Stimulated activated CD4-positive, alpha-beta T cell treated with anti-CD3 and anti-CD28 coated beads, Interleukin-4, amount 100 ng/mL, for 4 hours (primary cell): ENCODE measurements around the gene LAMA3.

Experiments
- DNase-seq, 2 experiments: peaks; one replicate each; pipeline ENCODE4 v3.0.0-alpha.2; 2020

The LAMA3 gene

GRCh38 chr18:23950644-23951043, 261.4 kb downstream of the LAMA3 start:
- DNase-seq, result no peak

- DNase-seq, result no peak
Observed at GRCh38 chr18:23951206-23951605, 262.0 kb downstream of the LAMA3 start.

GRCh38 chr18:23953984-23954383, 264.7 kb downstream of the LAMA3 start:
- no peak for DNase-seq

GRCh38 chr18:23956483-23956882, 267.2 kb downstream of the LAMA3 start:
- DNase-seq, result no peak

- no peak for DNase-seq
Observed at GRCh38 chr18:23958036-23958435, 268.8 kb downstream of the LAMA3 start.

- DNase-seq, result no peak
Observed at GRCh38 chr18:23963443-23964165, 274.4 kb downstream of the LAMA3 start.

GRCh38 chr18:23964282-23965238, 275.3 kb downstream of the LAMA3 start:
- DNase-seq, result peak; percentile 22 to 44

- DNase-seq, result no peak
Observed at GRCh38 chr18:23966909-23967308, 277.7 kb downstream of the LAMA3 start.

GRCh38 chr18:23967321-23968089, 278.3 kb downstream of the LAMA3 start:
- DNase-seq, result no peak

- no peak for DNase-seq
Observed at GRCh38 chr18:23968638-23969604, 279.7 kb downstream of the LAMA3 start.

- no peak for DNase-seq
Observed at GRCh38 chr18:23969664-23970063, 280.4 kb downstream of the LAMA3 start.

- peak in 1 of 2 experiments; percentile 50 for DNase-seq
Observed at GRCh38 chr18:23970161-23971096, 281.2 kb downstream of the LAMA3 start.

- no peak for DNase-seq
Observed at GRCh38 chr18:23971097-23971440, 281.8 kb downstream of the LAMA3 start.

GRCh38 chr18:23971666-23972230, 282.5 kb downstream of the LAMA3 start:
- no peak for DNase-seq

- peak in 1 of 2 experiments; percentile 33 for DNase-seq
Observed at GRCh38 chr18:23972453-23972852, 283.2 kb downstream of the LAMA3 start.

GRCh38 chr18:23977103-23977502, 287.9 kb downstream of the LAMA3 start:
- DNase-seq, result no peak

GRCh38 chr18:23977719-23978483, 288.6 kb downstream of the LAMA3 start:
- no peak for DNase-seq

GRCh38 chr18:23981369-23981980, 292.2 kb downstream of the LAMA3 start:
- no peak for DNase-seq
